ENCODE data around the gene ANKRD13C.

ANKRD13C gene

DNA sequence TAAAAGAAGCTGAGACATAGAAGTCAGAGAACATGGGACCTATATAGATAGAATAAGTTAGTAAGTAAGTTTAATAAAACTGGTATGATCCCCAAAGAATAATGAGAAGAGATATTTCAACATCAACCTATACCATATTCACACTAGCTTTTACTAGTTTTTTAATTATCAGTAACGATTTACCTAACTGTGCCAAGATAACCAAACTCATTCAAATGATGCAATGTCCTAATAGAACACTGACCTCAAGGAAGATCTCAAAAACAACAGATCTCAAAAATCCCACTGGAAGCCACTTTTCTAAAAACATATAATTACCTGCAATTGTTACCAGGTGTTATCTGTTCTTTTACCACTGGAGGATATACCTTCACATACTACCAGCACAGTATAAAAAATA lies 38.7 kb downstream of the ANKRD13C start:
- no peak overlapping the region for H3K27ac ChIP-seq (replicated peaks)
- no peak for DNase-seq (ENCODE audit: low read depth in 1 of 2, low spot score in 1 of 2)
- TF ChIP-seq REST (IDR thresholded peaks at IDR 0.05; ENCODE audit: insufficient replicate concordance, low read depth) (no peak), CTCF (IDR thresholded peaks at IDR 0.05; ENCODE audit: insufficient read depth, low read length) (no peak), SPI1 (IDR thresholded peaks at IDR 0.05; ENCODE audit: borderline replicate concordance, low read depth) (no peak), POLR2AphosphoS5 (IDR thresholded peaks at IDR 0.05; ENCODE audit: low read depth) (no peak), GABPA (IDR thresholded peaks at IDR 0.05; ENCODE audit: low read depth) (no peak)
- no peak overlapping the region for H3K4me3 ChIP-seq (replicated peaks; ENCODE audit: insufficient read depth, low read length)
- H3K27me3 ChIP-seq (ENCODE audit: insufficient read depth, poor library complexity, severe bottlenecking), result no peaks in the 10 kb centered on the region

DNA sequence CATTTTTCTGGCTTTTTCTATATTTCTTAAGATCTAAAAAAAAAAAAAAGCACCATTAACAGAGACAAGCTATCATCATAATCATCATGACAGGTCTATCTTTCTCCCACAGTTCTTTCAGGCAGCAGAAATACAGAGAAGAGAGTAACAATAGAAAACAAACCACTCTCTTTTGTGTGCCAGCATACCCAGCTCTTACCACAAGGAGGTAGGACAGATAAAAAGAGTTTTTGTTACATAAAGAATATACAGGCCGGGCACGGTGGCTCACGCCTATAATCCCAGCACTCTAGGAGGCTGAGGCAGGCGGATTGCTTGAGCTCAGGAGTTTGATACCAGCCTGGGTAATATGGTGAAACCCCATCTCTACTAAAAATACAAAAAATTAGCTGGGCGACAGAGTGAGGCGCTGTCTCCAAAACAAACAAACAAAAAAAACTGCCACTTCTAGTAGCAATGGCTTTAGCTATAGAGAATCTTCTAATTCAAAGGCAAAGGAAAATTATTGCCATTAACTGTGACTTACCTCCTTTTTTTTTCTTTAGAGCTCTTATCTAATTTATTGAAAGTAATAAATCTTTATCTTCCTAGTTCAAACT lies 39.7 kb downstream of the ANKRD13C start:
- no peak overlapping the region for H3K4me3 ChIP-seq (replicated peaks; ENCODE audit: insufficient read depth, low read length)
- TF ChIP-seq GABPA (IDR thresholded peaks at IDR 0.05; ENCODE audit: low read depth) (no peak), REST (IDR thresholded peaks at IDR 0.05; ENCODE audit: insufficient replicate concordance, low read depth) (no peak), CTCF (IDR thresholded peaks at IDR 0.05; ENCODE audit: insufficient read depth, low read length) (no peak), POLR2AphosphoS5 (IDR thresholded peaks at IDR 0.05; ENCODE audit: low read depth) (no peak), SPI1 (IDR thresholded peaks at IDR 0.05; ENCODE audit: borderline replicate concordance, low read depth) (no peak)
- H3K27ac ChIP-seq (replicated peaks), result no peak overlapping the region
- H3K27me3 ChIP-seq (ENCODE audit: insufficient read depth, poor library complexity, severe bottlenecking), result no peaks in the 10 kb centered on the region
- no peak for DNase-seq (ENCODE audit: low read depth in 1 of 2, low spot score in 1 of 2)

DNA sequence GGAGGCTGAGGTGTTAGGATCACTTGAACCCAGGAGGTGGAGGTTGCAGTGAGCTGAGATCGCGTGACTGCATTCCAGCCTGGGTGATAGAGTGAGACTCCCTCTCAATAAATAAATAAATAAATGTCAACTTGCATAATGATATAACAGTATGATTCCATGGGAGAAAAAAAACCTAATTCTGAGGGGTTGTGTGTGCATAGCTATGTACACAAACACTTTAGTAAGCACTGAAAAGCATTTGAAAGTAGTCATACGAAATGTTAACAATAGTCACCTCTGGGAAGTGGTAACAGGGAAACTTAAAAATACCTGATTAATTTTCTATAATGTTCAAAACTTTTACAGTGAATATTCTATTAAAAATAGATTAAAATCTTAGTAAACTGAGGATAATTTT lies 43.2 kb downstream of the ANKRD13C start:
- TF ChIP-seq REST (IDR thresholded peaks at IDR 0.05; ENCODE audit: insufficient replicate concordance, low read depth) (no peak), SPI1 (IDR thresholded peaks at IDR 0.05; ENCODE audit: borderline replicate concordance, low read depth) (no peak), POLR2AphosphoS5 (IDR thresholded peaks at IDR 0.05; ENCODE audit: low read depth) (no peak), CTCF (IDR thresholded peaks at IDR 0.05; ENCODE audit: insufficient read depth, low read length) (no peak), GABPA (IDR thresholded peaks at IDR 0.05; ENCODE audit: low read depth) (no peak)
- H3K27me3 ChIP-seq (ENCODE audit: insufficient read depth, poor library complexity, severe bottlenecking), result no peaks in the 10 kb centered on the region
- no peak overlapping the region for H3K4me3 ChIP-seq (replicated peaks; ENCODE audit: insufficient read depth, low read length)
- no peak for DNase-seq (ENCODE audit: low read depth in 1 of 2, low spot score in 1 of 2)
- H3K27ac ChIP-seq (replicated peaks), result no peak overlapping the region
